Uterus (tissue), 2 donors: ENCODE data around the gene EPC1.

Source experiments
- POLR2A ChIP-seq, 2 donors: fragments of 450-650 bp; IDR thresholded peaks; one replicate each; pipeline ENCODE4 v1.6.1; 2016; ENCODE audit warnings: antibody characterized with exemption in 2 of 2, mild to moderate bottlenecking in 1 of 2, moderate library complexity in 1 of 2
- TF ChIP-seq, protein P1 (sequence below), 4 experiments: fragments of 200-600 bp in 2 of 4; fragments of 450-650 bp in 2 of 4; sonication (generic) in 2 of 4; IDR thresholded peaks; one replicate each; pipeline ENCODE4 v1.5.1; 2016 to 2019; ENCODE audit warnings: antibody characterized with exemption in 4 of 4, mild to moderate bottlenecking in 2 of 4, moderate library complexity in 1 of 4

DNA sequence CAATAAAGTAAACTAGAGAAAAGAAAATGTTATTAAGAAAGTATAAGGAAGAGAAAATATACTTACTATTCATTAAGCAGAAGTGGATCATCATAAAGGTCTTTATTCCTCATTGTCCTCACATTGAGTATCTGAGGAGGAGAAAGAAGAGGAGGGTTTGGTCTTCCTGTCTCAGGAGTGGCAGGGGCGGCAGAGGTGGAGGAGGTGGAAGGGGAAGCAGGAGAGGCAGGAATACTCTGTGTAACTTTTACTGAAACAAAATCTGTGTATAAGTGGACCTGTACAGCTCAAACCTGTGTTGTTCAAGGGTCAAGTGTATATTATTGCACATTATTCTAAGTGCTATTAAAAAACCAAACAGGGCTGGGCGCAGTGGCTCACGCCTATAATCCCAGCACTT, 34.2 kb upstream of the EPC1 start:
- TF ChIP-seq, protein P1, sequence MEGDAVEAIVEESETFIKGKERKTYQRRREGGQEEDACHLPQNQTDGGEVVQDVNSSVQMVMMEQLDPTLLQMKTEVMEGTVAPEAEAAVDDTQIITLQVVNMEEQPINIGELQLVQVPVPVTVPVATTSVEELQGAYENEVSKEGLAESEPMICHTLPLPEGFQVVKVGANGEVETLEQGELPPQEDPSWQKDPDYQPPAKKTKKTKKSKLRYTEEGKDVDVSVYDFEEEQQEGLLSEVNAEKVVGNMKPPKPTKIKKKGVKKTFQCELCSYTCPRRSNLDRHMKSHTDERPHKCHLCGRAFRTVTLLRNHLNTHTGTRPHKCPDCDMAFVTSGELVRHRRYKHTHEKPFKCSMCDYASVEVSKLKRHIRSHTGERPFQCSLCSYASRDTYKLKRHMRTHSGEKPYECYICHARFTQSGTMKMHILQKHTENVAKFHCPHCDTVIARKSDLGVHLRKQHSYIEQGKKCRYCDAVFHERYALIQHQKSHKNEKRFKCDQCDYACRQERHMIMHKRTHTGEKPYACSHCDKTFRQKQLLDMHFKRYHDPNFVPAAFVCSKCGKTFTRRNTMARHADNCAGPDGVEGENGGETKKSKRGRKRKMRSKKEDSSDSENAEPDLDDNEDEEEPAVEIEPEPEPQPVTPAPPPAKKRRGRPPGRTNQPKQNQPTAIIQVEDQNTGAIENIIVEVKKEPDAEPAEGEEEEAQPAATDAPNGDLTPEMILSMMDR (IDR thresholded peaks at IDR 0.05), result no peak
- no peak for TF ChIP-seq POLR2A (IDR thresholded peaks at IDR 0.05)
